Tibial nerve (tissue), 4 donors: ENCODE results near the gene NSD1. TPM values are rescaled to one million over a fixed set of nuclear protein-coding genes. Genes with fewer than 3 reads are reported as not detected.

Experiments used
- DNase-seq, 2 donors: peaks; one replicate each; pipeline ENCODE4 v3.0.0-alpha.2; 2019; ENCODE audit warnings: low spot score in 2 of 2
- H3K27ac ChIP-seq, 4 donors: fragments of 200-600 bp; sonication (generic) in 3 of 4; one replicate each; pipeline ENCODE4 v1.5.1; 2017 to 2019; ENCODE audit warnings: mild to moderate bottlenecking in 1 of 4
- H3K27me3 ChIP-seq, 2 donors: fragments of 200-600 bp; sonication (generic) in 1 of 2; one replicate each; pipeline versions ENCODE4 v1.5.1 to v1.6.0; 2017 to 2019
- H3K36me3 ChIP-seq, 3 donors: fragments of 200-600 bp; sonication (generic); one replicate each; pipeline ENCODE4 v1.5.1; 2018 to 2019
- H3K4me1 ChIP-seq, 4 donors: fragments of 200-600 bp; sonication (generic) in 3 of 4; one replicate each; pipeline ENCODE4 v1.5.1; 2017 to 2019
- H3K4me3 ChIP-seq, 4 donors: fragments of 200-600 bp; sonication (generic) in 3 of 4; one replicate each; pipeline ENCODE4 v1.5.1; 2017 to 2019; ENCODE audit warnings: mild to moderate bottlenecking in 1 of 4, moderate library complexity in 1 of 4
- H3K9me3 ChIP-seq, 4 donors: fragments of 200-600 bp; sonication (generic) in 3 of 4; one replicate each; pipeline ENCODE4 v1.5.1; 2017 to 2019
- CTCF ChIP-seq, 5 experiments: fragments of 200-600 bp in 3 of 5; fragments of 450-650 bp in 2 of 5; sonication (generic) in 3 of 5; IDR thresholded peaks; one replicate each; pipeline ENCODE4 v1.5.1; 2016 to 2019; ENCODE audit warnings: antibody characterized with exemption in 5 of 5, mild to moderate bottlenecking in 3 of 5, moderate library complexity in 2 of 5
- EP300 ChIP-seq, 2 donors: sonication (generic); formaldehyde crosslinking; IDR thresholded peaks; one replicate each; pipeline ENCODE4 v1.6.1; 2017; ENCODE audit warnings: antibody characterized with exemption in 2 of 2, mild to moderate bottlenecking in 1 of 2
- POLR2A ChIP-seq, 2 donors: fragments of 450-650 bp; IDR thresholded peaks; one replicate each; pipeline ENCODE4 v1.6.1; 2017; ENCODE audit warnings: antibody characterized with exemption in 2 of 2, mild to moderate bottlenecking in 2 of 2, moderate library complexity in 2 of 2
- WGBS, 2 donors: methylation state at CpG; one replicate each; pipeline ENCODE4 v1.1.5; 2018; 5-methylcytosine and 5-hydroxymethylcytosine counted together
- total RNA-seq, 4 donors: library from RNA; depleted of rRNA; stranded (reverse); fragments of >200 nt; gene quantifications; one replicate each; pipeline ENCODE4 v1.1.0, GENCODE V29; 2016

NSD1 gene
- total RNA-seq, 4 donors from 2014 or later: 36.6 to 51.3 (median 40.7) TPM

GRCh38 chr5:177312649-177313181, 179.1 kb downstream of the NSD1 start:
- DNase-seq: no peak
- Histone ChIP-seq H3K4me3 (peak overlapping the region in 2 of 4 donors; percentile 57 to 67), H3K27ac (peak overlapping the region in 1 of 4 donors; percentile 15), H3K4me1 (peaks cover 0 to 29% (median 20%) of the 10 kb centered on the region in 4 donors), H3K27me3 (no peaks in the 10 kb centered on the region), H3K36me3 (peaks cover 0 to 11% (median 0%) of the 10 kb centered on the region in 3 donors), H3K9me3 (no peaks in the 10 kb centered on the region)
- no peak for TF ChIP-seq POLR2A (IDR thresholded peaks at IDR 0.05)
- no peak for TF ChIP-seq CTCF (IDR thresholded peaks at IDR 0.05)
- TF ChIP-seq EP300 (IDR thresholded peaks at IDR 0.05): no peak
- WGBS, 2 donors: 4 to 9% methylated on average over 9 to 17 of the region's 19 CpGs

- TF ChIP-seq POLR2A (IDR thresholded peaks at IDR 0.05) (no peak), EP300 (IDR thresholded peaks at IDR 0.05) (no peak), CTCF (IDR thresholded peaks at IDR 0.05) (no peak)
- DNase-seq: no peak
- Histone ChIP-seq H3K4me3 (no peak overlapping the region), H3K36me3 (peaks cover 0 to 7% (median 0%) of the 10 kb centered on the region in 3 donors), H3K4me1 (peaks cover 0 to 29% (median 20%) of the 10 kb centered on the region in 4 donors), H3K27me3 (no peaks in the 10 kb centered on the region), H3K27ac (no peak overlapping the region), H3K9me3 (no peaks in the 10 kb centered on the region)
- 89 to 95% methylated on average over 15 of the region's 15 CpGs for WGBS, 2 donors
Measured at GRCh38 chr5:177313561-177314259, 180.1 kb downstream of the NSD1 start.

GRCh38 chr5:177314376-177315342, 181.1 kb downstream of the NSD1 start:
- H3K9me3 ChIP-seq: no peaks in the 10 kb centered on the region
- no peak overlapping the region for H3K27ac ChIP-seq
- H3K4me1 ChIP-seq: peaks cover 0 to 29% (median 20%) of the 10 kb centered on the region in 4 donors
- peaks cover 0 to 7% (median 0%) of the 10 kb centered on the region in 3 donors for H3K36me3 ChIP-seq
- TF ChIP-seq EP300 (IDR thresholded peaks at IDR 0.05): no peak
- no peak overlapping the region for H3K4me3 ChIP-seq
- no peak for DNase-seq
- no peaks in the 10 kb centered on the region for H3K27me3 ChIP-seq
- WGBS, 2 donors: 76 to 79% methylated on average over 17 to 18 of the region's 18 CpGs

GRCh38 chr5:177315411-177315810, 181.8 kb downstream of the NSD1 start:
- no peak overlapping the region for H3K4me3 ChIP-seq
- no peak overlapping the region for H3K27ac ChIP-seq
- peaks cover 0 to 28% (median 20%) of the 10 kb centered on the region in 4 donors for H3K4me1 ChIP-seq
- TF ChIP-seq POLR2A (IDR thresholded peaks at IDR 0.05) (no peak), EP300 (IDR thresholded peaks at IDR 0.05) (no peak), CTCF (IDR thresholded peaks at IDR 0.05) (no peak)
- no peaks in the 10 kb centered on the region for H3K27me3 ChIP-seq
- H3K9me3 ChIP-seq: no peaks in the 10 kb centered on the region
- no peak for DNase-seq
- H3K36me3 ChIP-seq: peaks cover 0 to 14% (median 0%) of the 10 kb centered on the region in 3 donors
- WGBS, 2 donors: 78 to 88% methylated on average over 7 of the region's 7 CpGs

- Histone ChIP-seq H3K36me3 (peaks cover 0 to 19% (median 0%) of the 10 kb centered on the region in 3 donors), H3K27me3 (no peaks in the 10 kb centered on the region), H3K4me1 (peaks cover 0 to 22% (median 18%) of the 10 kb centered on the region in 4 donors), H3K4me3 (no peak overlapping the region), H3K9me3 (no peaks in the 10 kb centered on the region), H3K27ac (no peak overlapping the region)
- DNase-seq: no peak
- WGBS, 2 donors: 79 to 88% methylated on average over 3 of the region's 3 CpGs
- no peak for TF ChIP-seq POLR2A (IDR thresholded peaks at IDR 0.05)
- TF ChIP-seq CTCF (IDR thresholded peaks at IDR 0.05): no peak
- no peak for TF ChIP-seq EP300 (IDR thresholded peaks at IDR 0.05)
Measured at GRCh38 chr5:177316005-177316404, 182.4 kb downstream of the NSD1 start.
